GDM1 (cell line): ENCODE data around the gene CTDSPL2.
"Not testable (repeated sequence)": the region's sequence is repeated elsewhere in the genome, so short reads cannot be mapped to it uniquely, and the experiment has no call there.

Experiments used
- DNase-seq: peaks from one replicate; lab custom pipeline; 2025; lab: John Stamatoyannopoulos, UW

The CTDSPL2 gene

DNA sequence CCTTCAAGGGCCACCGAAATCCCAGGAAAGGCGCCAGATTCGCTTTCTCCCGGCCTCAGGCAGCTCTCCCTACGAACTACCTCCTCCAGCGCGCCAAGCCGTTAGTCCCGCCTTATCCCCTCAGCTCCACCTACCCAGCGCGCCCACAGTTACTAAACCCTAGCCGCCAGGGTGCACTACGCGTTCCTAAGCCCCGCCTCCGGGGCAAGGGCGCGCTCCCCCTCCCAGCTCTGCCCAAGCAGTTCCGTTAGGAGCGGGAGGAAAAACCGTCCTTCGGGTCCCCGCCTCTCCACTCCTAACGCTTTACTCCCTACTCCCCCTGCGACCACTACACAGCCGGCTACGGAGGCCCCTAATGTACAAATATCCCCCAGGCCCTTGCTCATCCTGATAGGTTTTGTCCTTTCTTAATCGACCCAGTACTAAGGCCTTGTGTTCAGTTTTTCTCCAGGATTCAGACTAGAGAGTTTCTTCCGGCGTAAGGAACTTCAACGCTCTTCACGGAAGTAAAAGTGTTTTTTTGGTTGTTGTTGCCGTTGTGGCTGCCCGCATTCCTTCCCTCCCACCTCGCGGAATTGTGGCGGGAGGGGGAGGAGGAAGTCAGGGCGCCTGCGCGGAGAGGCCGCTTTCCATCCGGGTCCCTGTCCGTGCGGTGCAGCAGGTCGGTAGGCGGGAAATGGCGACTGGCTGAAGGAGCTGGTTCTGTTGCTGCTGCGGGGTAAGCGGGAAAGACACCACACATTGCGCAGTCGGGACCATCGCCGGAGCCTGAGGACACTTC is at the start of gene CTDSPL2:
Gene CTDSPL2, plus strand, starts transcription at position 655 of the 781 bp plus-strand sequence. CDS start 31,386 bp downstream, outside the sequence.
- DNase-seq: peak; percentile 99

DNA sequence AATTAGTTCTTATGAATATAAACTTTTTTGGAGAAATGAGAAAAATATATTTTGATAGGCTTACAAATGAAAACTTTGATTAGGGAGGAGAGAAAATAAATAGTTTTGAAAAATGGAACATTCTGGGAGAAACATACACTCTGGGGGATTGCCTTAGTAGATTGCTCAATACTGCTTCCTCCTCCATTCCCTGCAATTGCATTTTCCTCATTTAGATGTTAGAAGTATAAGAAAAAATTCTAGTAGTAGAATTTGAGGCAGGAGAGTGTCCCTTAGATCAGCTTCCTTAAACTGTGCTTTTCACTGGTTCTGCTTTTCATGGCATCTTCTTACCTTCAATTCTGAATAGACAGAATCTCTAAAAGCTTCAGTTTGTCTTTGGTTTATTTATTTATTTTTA is 46.2 kb upstream of the CTDSPL2 start:
- no peak for DNase-seq

DNA sequence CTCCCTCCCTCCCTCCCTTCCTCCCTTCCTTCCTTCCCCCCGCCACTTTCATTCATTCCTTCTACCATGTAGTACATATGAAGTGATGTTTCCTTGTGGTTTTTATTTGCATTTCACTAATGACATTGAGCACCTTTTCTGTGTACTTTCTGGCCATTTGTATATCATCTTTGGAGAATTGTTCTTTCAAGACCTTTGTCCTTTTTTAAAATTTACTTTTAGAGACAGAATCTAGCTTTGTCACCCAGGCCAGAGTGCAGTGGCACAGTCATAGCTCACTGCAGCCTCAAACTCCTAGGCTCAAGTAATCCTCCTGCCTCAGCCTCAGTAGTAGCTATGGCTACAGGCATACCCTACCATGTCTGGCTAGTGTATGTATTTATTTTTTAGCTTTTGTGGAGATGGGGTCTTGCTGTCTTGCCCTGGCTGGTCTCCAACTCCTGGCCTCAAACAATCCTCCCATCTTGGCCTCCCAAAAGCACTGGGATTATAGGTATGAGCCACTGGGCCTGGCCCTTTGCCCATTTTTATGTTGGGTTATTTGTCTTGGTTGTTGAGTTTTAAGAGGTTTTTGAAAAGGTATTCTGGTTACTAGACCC is 42.0 kb upstream of the CTDSPL2 start:
- DNase-seq: no peak

DNA sequence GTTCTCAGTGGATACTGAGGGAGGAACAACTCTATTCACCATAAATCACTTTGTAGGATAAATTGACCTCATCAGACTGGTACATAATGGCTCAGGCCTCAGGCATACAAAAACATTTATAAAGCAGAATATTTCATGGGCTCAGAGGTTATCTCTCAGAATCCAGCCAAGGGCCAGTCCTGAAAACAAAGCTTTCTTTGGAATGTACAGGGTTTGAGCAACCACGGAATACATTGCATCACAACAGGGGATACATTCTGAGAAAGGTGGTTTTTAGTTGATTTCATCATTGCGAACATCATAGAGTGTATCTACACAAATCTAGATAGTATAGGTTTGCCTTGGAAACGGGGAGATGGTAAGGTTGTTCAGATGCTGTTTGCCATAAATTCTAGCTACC is 33.4 kb upstream of the CTDSPL2 start:
- DNase-seq: no peak

DNA sequence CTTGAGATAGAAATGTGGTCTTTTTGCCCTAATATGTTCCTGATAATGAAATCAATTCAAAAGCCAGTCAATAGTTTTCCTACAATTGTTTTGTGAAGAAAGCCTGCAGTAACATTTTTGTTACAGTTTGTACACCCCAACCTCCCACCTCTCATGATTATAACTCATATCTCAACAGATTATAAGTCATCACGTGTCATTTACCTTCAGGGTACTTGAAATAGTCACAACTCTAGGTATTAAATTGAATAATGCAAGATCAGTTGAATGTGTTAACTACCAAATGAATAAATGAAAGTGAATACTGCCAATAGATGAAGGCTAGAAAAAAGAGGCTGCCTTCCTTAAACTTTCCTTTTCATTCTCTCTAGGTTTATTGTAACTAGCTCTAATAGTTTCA is 32.9 kb upstream of the CTDSPL2 start:
- DNase-seq: no peak

DNA sequence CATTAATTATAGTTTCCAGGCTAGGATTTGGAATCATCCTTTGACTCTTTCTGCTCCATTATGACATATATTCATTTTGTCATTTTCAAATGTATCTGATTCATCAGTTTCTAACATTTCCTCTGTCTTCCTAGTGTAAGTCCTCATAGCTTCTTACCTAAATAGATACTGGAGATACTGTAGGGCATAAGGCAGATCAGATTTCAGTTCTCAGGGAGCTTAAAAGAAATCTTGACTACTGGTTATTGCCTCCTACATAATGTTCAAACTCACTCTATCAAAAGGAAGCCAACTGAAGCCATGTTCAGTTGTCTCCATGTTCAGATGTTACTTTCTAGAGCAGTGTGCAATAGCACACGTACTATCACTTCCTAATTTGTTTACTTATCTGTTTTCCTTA is 29.6 kb upstream of the CTDSPL2 start:
- DNase-seq: no peak

DNA sequence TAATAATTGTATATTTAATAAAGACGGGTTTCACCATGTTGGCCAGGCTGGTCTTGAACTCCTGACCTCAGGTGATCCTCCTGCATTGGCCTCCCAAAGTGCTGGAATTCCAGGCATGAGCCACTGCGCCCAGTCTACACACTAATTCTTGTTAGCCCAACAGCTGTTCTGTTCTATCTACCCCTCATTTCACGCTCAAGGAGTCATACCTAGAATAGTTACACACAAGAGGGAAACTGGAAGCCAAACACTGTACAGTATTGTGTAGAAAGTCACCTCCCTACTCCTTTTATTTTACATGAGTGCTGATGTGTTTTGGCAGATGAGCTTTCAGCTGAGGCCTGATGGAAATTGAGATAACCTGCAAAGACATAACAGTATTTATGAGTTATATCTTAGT is 13.4 kb upstream of the CTDSPL2 start:
- DNase-seq: no peak

DNA sequence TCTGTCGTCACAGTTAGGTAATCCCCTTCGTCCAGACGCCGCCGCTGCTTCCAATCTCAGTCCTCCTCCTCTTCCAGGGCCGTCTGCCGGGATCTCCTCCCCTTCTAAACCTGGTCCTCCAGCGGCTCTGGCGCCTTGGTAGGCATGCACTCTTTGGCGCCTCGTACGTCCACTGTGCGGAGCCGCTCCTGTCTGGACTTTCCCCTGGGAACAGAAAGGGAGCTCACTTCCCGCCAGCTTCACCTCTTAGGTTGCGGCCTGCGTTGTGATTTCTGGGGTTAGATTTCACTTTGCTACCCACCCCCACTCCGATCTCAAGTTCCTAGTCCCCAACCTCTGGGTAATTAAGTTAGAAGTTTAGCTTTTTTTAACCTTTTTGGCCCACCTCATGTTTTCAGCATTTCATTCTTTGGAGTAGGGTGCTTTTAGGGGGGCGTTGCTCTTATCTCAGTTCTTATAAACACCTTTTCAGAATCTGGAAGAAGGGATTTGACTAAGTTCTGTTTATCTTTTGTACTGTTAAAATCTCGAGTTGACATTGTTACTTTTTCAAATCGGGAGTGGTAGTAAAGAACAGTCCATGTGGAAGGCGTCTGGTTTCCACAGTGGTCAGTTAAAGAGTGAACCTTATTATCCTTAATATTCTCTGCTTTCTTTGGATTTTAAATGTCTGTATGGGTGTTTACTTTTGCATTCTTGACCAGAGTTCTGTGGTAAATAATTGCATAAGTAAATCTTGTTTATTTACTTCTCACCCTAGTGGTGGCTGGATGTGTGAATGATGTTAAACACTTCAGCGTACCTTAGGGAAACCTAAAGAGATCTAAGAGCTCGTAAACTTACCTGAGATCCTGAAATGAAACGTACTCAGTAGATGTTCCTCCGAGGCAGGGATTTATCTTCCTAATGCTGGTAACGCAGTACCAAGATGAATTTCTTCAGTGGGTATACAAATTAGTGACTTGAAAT is 611 bp downstream of the CTDSPL2 start:
- DNase-seq: no peak

DNA sequence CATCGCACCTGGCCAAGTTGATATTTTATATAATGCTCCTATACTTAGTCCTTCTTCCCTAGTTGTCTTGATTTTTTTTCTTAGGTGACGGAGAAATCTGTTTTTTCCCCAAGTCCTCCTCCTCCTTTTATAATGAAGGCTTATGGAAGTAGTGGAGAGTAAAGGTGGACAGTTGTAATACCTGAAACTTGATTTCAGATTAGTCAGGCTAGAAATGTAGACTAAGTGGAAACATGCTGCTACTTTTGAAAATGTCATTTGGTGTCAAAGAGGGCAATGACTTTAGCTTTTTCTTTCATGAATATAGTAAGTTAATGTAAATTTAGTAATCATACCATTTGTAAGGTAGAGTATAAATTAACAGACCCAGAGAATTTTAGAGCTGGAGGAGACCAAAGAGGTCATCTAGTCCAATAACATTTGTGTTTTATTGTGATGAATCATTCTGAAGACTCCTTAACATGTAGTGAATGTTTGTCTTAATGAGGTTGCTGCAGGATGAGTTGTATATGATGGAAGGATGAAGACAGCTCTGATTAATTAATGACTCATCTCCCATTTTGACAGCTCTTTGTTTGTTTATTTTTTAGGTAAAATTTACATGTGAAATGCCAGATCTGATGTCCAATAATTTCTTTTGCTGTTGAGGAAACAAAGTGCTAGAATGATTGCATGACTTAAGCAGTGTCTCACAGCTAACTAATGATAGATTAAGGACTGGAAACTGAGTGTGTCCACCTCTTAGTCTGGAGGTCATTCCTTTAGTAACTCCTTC is 8.7 kb downstream of the CTDSPL2 start:
- no peak for DNase-seq

DNA sequence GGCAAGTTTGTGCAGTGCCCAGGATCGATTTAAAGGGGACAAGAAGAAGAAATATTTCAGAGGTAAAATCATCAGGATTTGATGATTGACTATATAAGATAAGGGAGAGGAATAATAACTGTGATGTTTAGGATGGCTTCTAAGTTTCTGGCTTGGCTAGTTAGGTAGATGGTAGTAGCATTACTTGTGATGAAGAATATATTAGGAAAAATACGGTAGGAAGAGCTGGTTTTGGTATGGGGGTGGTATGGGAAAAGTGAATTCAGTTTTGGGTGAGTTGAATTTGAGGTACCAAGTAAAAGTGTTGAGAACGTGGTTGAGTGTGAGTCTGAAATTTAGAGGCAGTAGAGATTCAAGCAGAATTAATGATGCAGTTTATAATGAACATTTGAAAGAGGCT is 11.0 kb downstream of the CTDSPL2 start:
- no peak for DNase-seq

DNA sequence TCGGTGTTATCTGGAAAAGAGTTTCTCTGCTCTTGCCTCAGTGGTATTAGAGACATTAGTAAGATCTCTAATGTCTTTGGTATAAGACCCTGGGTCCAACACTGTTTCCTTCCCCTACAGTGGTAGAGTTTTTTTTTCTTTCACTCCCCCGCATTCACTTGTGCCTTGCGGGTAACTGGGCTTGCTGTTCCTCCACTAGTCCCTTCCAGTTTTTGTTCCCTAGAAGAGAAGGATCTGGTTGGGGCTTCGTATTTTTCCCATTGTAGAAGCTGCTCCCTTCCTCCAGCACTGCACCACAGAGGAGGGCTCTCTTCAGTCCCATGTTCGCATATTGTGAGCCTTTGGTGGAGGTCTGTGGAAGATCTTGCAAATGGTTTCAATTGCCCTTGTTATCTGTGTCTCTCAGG is 13.7 kb downstream of the CTDSPL2 start:
- no peak for DNase-seq

DNA sequence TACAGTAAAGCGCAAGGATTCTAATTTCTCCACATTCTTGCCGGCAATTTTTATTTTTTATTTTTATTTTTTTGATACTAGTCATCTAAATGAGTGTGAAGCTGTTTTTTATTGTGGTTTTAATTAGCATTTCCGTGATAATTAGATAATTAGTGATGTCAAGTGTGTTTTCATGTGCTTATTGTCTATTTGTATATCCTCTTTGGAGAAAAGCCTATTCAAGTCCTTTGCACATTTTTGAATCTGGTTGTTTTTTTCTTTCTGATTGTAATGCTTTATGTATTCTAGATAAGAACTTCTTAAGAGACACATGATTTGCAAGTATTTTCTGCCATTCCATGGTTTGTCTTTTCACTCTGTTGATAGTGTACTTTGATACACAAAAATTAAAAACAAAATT is 16.1 kb downstream of the CTDSPL2 start:
- DNase-seq: no peak

DNA sequence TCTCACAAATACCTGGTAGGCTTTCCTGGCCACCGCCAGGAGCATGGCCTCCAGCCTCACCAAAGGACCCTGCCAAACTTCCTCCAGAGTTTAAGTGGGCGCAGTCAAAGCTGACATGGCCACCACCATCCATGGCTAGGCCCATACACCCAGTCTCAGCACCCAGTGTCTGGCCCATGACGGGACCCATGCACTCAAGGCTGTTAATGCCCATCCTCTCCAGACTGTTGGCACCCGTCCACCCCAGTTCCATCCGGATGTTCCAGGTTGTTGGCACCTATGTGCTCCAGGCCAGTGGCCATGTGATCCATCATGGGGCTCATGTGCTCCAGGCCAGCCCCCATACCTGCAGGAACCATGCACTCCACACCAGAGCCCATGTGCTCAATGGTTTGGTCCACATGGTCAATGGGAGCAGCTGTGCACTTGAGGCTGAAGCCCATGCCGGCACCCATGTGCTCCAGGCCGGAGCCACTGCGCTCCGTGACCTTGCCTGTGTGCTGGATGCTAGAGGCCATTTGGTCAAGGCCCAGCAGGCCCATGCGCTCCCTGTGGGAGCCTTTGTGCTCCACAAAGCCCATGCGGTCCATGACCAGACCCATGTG is 20.4 kb downstream of the CTDSPL2 start:
- no peak for DNase-seq

DNA sequence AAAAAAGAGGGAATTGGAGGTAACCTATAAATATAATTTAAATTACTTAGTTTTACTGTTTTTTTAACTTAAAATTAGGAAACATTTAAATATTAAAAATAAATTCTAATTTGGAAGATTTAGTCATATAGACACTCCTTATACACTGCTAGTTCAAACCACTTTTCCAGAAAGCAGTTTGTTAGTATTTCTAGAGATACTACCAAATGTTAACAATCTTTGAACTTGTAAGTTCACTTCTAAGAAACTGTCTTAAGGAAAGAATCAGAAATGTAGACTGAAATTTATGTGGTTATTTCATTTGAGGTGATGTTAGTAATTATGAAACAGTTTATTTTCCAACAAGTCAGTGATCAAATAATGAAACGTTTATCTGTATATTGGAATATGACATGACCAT is 22.7 kb downstream of the CTDSPL2 start:
- DNase-seq: no peak

DNA sequence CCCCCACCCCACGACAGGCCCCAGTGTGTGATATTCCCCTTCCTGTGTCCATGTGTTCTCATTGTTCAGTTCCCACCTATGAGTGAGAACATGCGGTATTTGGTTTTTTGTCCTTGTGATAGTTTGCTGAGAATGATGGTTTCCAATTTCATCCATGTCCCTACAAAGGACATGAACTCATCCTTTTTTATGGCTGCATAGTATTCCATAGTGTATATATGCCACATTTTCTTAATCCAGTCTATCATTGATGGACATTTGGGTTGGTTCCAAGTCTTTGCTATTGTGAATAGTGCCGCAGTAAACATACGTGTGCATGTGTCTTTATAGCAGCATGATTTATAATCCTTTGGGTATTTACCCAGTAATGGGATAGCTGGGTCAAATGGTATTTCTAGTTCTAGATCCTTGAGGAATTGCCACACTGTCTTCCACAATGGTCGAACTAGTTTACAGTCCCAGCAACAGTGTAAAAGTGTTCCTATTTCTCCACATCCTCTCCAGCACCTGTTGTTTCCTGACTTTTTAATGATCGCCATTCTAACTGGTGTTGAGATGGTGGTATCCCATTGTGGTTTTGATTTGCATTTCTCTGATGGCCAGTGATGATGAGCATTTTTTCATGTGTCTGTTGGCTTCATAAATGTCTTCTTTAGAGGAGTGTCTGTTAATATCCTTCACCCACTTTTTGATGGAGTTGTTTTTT is 26.3 kb downstream of the CTDSPL2 start:
- DNase-seq: not testable (repeated sequence)

DNA sequence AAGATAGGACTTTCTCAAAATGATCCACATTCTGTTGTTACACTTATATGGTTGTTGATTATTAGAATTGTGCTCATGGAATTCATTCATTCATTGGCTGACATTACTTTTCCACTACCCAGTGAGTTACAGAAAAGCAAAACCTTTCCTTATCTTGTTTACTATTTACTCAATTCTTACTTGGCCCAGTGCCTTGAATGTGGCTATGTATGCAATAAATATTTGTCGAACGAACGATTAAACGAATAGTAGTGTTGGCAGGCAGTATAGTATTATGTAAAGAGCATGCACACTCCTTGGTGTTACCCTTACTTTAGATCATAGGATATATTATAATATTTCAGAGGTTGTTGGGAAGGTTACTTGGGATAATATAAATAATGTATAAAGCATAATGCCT is 31.0 kb downstream of the CTDSPL2 start:
- no peak for DNase-seq

DNA sequence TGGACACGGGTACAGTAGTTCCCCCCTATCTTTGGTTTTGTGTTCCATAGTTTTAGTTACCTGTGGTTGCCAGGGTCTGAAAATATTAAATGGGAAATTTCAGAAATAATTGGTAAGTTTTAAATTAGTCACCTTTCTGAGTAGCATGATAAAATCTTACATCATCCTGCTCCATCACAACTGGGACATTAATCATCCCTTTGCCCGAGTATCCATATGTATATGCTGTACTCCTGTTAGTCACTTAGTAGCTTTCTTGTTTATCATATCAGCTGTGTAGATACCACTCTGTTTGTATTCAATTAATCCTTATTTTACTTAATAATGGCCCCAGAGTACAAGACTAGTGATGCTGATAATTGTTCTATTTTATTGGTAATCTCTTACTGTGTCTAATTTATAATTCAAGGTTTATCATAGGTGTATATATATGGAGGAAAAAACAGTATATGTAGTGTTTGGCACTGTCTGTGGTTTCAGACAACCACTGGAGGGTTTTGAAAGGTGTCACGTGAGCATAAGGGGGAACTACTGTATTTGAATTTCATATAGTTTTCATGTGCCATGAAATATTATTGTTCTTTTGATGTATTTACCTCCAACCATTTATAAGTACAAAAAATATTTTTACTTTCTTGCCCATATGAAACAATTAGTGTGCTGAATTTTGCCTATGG is 41.4 kb downstream of the CTDSPL2 start:
- DNase-seq: no peak

DNA sequence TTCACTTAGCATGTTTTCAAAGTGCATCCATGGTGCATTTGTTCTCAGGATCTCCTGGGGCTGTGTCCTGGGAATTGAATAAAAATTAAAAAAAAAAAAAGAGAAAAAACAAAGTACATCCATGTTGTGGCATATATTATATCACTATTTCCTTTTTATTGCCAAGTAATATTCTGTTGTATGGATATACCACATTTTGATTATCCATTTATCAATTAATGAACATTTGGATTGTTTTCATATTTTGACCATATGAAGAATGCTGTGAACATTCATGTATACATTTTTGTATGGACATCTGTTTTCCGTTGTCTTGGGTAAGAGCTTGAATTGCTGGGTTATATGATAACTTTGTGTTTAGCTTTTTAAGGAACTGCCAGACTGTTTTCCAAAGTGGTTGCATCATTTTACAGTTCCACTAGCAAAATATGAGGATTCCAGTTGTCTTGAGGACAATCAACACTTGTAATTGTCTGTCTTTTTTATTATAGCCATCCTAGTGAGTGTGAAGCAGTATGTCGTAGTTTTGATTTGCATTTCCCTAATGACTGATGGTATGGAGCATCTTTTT is 44.5 kb downstream of the CTDSPL2 start:
- no peak for DNase-seq

DNA sequence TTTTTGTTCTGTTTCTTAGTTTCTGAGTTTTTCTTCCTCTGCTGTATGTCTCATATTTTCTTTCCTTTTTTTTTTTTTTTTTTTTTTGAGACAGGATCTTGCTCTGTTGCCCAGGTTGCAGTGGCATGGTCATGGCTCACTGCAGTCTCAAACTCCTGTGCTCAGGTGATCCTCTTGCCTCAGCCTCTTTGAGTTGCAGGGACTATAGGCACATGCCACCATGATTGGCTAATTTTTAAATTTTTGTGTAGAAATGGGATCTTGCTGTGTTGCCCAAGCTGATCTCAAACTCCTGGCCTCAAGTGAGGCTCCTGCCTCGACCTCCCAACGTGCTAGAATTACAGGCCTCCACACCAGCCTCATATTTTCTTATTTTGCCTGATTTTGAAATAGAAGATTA is 51.9 kb downstream of the CTDSPL2 start:
- DNase-seq: no peak

DNA sequence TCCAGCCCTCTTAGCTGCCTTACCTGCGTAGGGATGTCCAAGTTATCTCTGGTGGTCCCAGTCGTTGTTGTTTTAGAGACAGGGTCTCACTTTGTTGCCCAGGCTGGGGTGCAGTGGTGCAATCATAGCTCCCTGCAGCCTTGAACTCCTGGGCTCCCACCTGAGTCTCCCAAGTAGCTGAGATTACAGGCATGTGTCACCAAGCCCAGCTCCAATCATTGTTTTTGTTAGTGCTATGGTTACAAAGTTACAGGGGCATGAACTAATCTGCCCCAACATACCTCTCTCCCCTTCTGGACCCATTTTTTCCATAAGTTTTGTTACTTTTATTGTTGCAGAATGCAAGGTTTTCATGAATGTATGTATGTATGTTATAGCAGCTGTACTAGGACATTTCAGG is 54.7 kb downstream of the CTDSPL2 start:
- DNase-seq: no peak
